ENCODE results near the gene TEX19.

Gene TEX19

GRCh38 chr17:82321947-82322466, 37.0 kb upstream of the TEX19 start:
- DNase-seq: no peak

- no peak for DNase-seq
These were observed 36.3 kb upstream of the TEX19 start for GRCh38 chr17:82322526-82323453.

- DNase-seq: no peak
These were observed 35.4 kb upstream of the TEX19 start for GRCh38 chr17:82323514-82324234.

GRCh38 chr17:82324566-82325285, 34.3 kb upstream of the TEX19 start:
- no peak for DNase-seq

GRCh38 chr17:82325286-82326180, 33.5 kb upstream of the TEX19 start:
- DNase-seq: no peak

- DNase-seq: no peak
These were observed 31.8 kb upstream of the TEX19 start for GRCh38 chr17:82327289-82327688.

- no peak for DNase-seq
These were observed 31.3 kb upstream of the TEX19 start for GRCh38 chr17:82327757-82328140.

- no peak for DNase-seq
These were observed 30.7 kb upstream of the TEX19 start for GRCh38 chr17:82328141-82328993.

- DNase-seq: no peak
These were observed 30.0 kb upstream of the TEX19 start for GRCh38 chr17:82328994-82329507.

- DNase-seq: no peak
These were observed 29.2 kb upstream of the TEX19 start for GRCh38 chr17:82329683-82330321.

GRCh38 chr17:82330322-82331239, 28.5 kb upstream of the TEX19 start:
- DNase-seq: no peak

GRCh38 chr17:82331345-82331939, 27.6 kb upstream of the TEX19 start:
- no peak for DNase-seq

GRCh38 chr17:82332669-82333278, 26.3 kb upstream of the TEX19 start:
- DNase-seq: no peak

- no peak for DNase-seq
These were observed 25.5 kb upstream of the TEX19 start, which contains the start of gene SECTM1 for GRCh38 chr17:82333279-82334171. TSS of gene SECTM1 (minus strand) at chr17:82333766. CDS start at chr17:82327240, 6,526 bp downstream.

GRCh38 chr17:82334204-82334621, 24.8 kb upstream of the TEX19 start:
- DNase-seq: no peak

- DNase-seq: no peak
These were observed 24.2 kb upstream of the TEX19 start for GRCh38 chr17:82334622-82335394.

Data from cortex of kidney (tissue), 1 donor.